Activated CD4-positive, CD25-positive, alpha-beta regulatory T cell treated with anti-CD3 and anti-CD28 coated beads, Interleukin-2, amount 50 U/mL, for 72 hours (primary cell): ENCODE results near the gene SERBP1.
A peak's percentile ranks its signal among the peaks of the same experiment; 100 is the strongest.
"Not testable (repeated sequence)": the region's sequence is repeated elsewhere in the genome, so short reads cannot be mapped to it uniquely, and the experiment has no call there.

ENCODE experiments used
- DNase-seq: peaks from one replicate; pipeline ENCODE4 v3.0.0; 2021

The SERBP1 gene

DNA sequence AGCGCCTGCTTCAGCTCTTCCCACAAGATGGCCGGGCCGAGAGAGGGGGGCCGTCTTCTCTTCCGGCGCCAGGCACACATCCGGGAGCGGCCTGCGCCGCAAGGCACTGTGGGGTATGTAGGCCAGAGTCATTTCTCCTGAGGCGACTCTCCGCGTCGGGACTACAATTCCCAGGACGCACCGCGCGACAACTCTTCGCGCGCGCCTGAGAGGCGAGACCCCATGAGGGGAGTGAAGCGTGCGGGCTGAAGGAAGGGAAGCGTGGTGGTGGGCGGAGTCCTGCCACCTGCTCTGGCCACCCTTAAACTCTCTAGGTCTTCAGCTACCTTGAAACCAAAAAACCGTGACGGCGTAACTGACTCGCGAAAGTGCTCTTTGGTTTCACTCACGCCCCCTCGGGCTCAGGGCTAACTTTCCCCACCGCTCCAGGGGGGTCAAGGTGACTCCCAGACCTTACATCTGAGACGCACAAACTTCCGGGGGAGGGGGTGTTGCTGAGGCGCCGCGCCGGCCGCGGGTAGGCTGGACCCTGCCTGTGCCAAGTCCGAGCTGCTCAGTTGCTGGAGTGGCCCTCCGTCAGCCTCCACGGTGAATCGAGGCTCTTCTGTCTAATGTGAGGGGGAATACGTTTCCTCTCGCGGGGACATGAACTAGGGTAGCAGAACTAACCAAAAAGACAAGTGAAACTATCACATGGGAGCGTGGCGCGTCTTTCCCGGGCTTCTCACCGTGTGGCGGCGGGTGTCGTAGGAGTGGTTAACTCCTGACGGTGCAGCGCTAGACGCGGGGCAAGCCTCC is at the start of gene SERBP1:
TSS of gene SERBP1 (minus strand) at position 45 of the 798 bp plus-strand sequence. CDS start 102 bp downstream, outside the sequence.
- peak; percentile 92 for DNase-seq

DNA sequence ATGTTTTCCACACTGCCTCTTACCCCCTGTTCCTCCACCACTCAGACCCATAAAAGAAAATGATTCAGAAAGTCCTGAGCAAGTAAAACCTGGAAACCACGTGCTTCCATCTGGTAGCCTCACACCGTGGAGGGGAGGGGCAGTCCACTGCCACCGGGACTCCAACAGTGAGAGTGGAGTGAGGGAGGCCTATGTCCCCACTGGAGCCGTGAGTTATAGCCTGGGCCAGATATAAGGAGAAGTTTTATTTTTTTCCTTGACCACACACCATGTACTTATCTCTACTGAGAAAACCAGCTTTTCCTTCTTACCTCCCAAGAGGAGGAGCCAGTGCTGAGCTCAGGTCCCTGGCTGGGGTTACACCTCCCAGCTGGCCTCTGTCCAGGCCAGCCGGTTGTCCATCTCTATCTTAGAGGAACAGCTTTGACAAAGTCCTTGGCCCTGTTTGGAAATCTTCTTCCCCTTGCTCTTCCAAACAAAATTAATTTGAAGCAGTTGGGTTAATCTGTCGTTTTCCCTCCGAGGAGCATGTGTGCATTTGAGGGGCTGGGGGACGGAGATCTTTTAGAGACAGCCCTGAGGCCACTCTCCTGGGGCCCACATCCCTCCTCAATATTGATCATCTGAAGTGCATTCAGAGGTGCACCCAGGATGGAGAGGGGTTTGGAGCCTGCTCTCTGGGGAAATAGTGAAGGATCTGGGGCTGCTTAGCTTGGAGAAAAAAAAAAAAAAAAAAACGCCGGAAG is 49.1 kb upstream of the SERBP1 start:
- no peak for DNase-seq

DNA sequence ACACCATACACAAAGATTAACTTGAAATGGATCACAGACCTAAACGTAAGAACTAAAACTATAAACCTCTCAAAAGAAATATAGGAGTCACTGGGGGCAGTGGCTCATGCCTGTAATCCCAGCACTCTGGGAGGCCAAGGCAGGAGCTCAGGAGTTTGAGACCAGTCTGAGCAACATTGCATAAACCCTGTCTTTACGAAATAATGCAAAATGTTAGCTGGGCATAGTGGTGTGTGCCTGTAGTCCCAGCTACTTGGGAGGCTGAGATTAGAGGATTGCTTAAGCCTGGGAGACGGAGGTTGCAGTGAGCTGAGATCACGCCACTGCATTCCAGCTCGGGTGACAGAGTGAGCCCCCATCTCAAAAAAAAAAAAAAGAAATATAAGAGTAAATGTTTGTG is 46.7 kb upstream of the SERBP1 start:
- no peak for DNase-seq

DNA sequence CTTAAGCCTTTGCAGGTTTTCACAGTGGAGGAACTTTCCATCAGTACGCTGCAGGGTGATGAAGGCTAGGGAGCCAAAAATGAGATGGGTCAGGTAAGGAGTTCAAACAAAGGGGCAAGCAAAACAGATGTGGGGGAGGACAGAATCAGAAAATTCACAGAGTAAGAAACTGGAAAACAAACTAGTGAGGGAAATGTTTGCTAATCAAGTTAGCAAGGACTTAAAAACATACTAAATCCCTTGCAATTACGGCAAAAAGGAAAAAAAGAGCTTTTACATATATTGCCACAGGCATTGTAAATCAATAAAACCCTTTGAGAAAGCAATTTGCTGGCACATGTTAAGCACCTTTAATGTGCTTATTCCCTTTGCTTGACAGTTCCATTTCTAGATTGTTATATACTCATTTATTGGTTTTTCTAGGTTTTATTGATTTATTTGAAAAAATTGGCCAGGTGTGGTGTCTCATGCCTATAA is 45.8 kb upstream of the SERBP1 start:
- no peak for DNase-seq

DNA sequence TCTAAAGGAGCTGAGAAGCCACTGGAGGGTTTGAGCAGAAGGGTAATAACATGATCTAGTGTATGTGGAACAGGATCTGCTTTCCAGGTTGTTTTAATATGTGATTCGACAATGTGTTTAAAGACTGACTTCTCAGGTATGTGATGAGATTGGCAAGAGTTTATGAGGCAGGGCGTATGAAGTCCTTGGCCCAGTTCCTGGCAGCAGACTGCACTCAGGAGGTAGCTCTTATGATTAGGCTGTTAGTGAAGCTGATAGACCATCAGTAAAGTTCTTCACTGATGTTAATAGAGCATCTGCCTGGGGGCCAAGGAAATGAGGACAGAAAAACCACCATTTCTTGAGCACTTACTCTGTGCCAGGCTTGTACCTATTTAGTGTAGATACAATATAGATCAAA is 41.9 kb upstream of the SERBP1 start:
- DNase-seq, result no peak

DNA sequence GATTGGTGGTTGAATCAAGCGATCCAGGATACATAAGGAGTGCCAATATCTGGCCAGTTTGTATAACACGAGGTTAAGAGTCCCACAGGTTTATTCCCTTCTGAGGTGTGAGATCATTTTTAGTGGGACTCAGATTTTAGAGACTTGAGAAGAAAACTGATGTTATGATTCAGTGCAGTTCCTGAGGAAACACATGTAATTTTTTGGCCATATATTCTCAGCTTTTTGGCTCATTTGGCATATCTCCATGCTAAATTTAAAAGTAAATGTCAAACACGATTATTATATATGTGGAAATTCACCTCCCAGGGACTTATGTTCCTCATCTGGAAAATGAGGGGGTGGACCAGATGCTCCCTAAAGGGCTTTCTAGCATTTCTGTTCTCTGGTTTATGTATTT is 39.2 kb upstream of the SERBP1 start:
- DNase-seq, result no peak

DNA sequence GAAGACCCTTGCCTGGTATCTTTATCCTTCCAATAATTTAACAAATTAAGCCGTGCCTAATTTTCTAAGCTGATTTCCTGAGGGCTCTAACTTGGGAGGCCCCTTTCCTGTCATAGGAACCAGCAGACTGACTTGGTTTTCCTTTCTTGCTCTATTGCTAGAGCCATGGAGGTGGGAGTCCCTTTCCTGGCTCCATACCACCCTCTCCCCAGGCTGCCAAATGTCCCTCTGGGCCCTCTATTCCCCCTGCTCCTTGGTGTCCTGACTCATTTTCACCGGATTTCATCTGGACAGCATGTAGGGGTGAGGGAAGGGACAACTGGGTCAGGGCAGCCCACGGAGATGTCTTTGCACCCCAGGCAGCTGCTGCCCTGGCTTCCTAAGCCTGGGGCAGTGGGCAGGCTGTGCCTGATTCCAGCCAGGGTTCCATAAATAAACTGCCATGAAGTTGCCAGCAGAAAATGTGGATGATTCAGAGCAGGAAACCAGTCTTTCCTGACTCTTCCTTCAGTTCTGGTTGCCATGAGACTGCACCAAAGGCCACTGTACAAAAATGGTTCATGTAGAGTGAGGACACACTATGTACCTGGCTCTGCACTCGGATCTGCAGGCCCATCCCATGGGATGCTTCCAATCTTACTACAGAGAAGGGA is 38.0 kb upstream of the SERBP1 start:
- no peak for DNase-seq

DNA sequence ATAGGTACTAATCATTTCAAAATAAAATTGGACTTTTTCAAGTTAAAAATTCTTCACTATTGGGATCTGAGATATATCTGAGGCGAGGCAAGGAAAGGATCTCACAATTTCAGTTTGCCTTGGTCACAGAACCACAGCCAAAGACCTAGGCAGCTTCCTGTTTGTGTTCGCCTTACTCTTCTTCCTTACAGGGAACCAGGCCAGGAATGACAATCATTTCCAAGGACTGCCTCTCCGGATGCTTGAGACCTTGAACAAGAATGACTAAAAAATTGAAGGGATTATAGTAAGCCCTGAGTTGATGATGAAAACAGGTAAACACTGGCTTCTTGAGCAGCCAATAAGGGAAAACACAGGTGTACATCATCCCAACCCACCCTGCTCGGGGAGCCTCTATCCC is 35.2 kb upstream of the SERBP1 start:
- DNase-seq, result no peak

DNA sequence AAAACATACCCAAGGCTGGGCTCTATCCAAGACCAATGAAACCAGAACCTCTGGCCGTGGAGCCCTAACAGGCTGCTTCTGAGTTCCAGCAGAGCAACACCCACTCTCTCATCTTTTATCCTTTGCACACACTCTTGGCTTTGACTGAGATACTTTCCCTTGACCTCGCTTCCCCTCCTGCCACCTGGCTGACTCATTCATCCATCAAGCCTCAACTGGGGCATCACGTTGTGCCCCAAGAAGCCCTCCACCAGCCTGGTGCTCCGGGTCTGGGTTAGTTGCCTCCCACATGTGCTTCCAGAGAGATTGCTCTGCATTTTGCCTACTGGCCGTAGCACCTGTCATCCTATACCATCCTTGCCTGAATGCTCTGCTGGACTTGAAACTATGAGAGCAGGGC is 34.5 kb upstream of the SERBP1 start:
- DNase-seq, result no peak

DNA sequence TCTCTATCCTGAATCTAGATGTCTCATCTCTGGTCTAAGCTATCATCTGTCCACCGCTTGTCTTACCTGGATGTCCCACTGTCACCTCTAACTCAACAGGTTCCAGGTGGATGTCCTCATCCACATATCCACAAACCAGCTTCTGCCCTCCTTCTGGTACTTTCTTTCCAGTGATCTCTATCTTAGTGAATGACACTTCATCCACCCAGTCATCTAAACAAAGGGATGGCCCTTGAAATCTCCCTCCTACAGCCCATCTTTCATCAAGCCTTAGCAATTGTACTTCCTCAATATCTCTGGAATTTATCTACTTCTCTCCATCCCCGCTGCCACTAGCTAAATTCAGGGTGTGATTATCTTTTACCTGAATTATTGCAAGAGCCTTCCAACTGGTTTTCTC is 33.9 kb upstream of the SERBP1 start:
- no peak for DNase-seq

DNA sequence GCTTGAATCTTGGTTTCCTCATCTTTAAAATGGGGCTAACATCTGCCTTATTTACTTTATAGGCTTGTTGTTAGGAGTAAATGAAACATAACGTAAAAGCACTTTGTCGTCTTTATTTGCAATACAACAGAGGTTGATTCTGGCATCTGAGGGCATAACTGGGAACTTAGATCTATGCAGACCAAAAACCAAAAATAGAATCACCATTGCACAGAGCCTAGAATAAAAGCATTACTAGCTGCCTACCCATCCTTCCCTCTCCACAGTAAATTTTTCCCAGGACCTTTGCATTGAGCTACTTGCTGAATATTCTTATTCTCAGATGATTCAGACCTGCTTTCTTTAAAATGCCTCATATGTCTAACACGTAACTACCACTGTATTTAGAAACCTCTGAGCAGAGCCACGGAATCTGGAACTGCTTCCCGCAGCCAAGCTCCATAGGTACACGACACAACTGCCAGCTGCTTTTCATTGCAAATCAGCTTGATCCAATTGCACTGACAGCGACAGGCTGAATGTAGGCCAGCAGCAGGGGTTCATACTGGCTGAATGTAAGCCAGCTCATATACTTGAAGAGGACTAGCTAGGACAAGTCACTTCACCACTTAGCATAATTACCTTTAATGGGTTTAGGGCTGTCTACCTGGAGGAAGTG is 33.2 kb upstream of the SERBP1 start:
- DNase-seq, result no peak

DNA sequence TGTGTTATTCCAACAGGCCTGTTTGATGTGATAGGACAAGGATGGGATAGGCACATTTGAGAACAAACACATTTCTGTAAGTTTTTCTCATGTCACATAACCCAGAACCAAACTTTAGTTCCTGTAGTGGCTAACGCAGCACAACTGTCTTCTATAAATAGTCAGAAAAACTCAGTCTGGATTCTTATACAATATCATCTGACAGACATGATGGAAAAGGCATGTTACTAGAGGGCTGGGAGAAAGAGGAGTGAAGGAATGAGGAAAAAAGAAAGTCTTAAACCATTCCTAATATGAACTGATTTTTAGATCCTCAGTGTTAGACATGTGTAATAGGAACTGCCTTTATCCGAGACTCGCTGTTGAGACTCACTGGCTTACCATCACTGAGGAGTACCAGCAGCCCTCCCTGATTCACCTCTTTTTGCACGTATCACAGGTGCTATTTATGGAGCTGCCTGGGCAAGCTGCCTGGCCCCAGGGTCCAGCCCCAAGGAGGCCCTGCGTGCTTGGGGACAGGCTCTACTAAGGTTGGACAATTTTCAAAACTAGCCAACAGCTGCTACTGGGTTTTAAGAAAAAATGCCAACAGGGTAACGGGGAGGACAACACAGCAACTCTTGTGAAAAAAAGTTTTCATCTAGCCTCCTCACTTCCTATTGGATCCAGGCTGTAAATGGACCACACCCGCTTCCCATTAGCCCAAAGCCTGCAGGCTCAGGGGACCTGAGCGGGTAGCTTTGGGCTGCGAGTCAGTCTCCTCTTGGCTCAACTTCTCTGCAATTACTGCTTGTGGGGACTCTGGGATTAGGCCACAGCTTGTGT is 30.7 kb upstream of the SERBP1 start:
- no peak for DNase-seq

DNA sequence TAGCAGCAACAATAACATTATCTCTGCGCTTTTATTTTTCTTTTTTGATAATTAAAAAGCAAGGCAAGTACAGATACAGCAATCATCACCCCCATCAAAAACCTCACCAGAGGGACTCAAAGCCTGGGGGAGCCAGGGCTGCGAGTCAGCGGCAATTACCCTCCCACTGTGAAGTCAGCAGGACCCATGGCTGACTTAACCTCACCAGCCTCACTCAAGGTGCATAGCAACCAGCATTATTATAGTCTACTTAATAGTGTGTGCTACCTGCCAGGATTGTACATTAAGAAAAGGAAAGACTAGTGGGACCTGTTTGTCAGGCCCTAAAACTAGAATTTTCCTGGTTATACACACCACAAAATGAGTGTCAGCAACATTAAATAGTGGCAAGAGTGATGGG is 28.9 kb upstream of the SERBP1 start:
- DNase-seq, result no peak

DNA sequence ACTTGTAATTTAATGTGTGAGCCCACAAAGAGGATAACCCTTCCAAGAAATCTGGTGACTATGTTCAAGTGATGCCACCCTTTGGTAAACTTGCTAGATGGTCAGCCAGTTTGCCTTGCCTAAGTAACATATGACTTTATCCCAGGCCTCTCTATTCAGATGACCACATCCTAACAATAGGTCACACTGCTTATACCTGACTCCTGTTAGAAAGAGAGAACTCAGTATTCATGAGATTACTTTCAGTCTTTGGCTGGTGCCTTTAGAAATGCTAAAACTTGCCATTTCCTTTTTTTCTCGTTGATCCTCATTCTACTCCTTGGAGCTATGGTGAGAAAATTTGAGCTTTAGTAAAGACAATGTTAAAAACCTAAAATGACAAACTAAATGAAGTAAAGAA is 28.5 kb upstream of the SERBP1 start:
- no peak for DNase-seq

DNA sequence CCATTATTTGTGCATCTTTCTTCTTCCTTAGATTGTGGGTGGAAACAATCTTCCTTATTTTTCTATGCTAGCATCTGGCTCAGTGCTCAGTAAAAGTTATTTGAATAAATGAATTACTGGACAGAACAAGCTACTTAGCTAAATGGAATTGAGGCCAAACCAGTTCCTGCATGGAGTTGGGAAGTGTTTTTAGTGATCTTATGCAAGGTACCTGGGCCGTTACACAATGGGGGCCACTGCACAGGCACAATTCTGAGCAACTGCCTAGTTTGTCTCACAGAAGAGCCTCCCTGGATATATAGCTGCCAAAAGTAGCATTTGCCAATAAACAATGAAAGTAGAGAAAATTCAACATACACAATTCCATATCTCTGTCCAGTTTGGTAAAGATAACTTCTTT is 27.0 kb upstream of the SERBP1 start:
- no peak for DNase-seq

DNA sequence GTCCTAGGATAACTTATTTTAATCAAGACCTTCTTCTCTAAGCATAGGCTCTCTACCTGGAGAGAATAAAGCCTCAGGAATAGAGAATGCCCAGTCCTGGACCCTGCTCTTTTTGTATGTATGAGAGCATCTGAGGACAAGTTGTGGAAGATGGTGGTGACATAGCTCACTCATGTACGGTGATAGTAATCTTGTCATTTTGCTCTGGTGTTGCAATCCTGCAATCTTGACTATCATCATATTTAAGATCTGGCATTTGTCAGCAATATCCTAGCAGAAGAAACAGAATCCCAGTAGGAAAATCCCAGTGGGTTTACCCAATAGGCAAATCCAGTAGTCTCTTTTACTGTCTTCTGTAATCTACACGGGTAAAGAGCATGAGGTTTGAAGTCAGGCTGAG is 21.6 kb upstream of the SERBP1 start:
- DNase-seq, result no peak

DNA sequence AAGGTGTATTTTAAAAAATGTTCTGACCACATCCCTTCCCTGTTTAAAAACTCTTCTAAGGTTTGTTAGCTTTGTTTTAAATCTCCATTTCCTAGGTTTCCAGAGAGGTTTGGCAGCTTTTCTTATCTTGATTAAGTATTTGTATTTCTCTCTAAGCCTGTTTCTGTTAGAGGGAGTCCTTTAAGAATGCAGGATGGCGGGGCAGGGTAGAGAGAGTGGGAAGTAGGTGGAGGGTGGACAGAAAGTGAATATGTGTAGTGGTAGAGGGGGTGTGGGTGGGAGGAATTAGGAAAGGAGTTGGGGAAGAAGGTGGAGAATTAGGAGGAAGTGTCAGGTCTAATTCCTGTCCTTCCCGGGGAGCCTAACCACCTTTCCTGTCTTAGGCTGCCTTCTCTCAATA is 21.2 kb upstream of the SERBP1 start:
- no peak for DNase-seq

DNA sequence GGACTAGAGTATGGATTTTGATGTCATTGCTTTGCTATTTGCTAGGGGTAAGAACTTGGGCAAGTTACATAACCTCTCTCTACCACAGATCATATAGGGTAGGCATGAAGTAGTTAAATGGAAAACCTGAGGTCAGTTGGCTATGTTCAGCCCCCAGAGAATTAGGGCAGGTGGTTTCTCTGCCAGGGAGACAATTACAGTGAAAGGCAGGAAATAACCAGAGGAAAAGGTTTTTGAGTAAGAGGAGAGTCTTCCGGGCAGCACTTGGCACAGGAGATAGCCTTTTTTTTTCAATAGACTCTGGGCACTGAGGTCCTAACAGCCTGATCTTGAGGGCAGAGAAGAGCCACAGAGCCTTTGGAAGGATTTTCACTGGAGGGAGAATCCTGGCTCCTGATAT is 16.7 kb upstream of the SERBP1 start:
- no peak for DNase-seq

DNA sequence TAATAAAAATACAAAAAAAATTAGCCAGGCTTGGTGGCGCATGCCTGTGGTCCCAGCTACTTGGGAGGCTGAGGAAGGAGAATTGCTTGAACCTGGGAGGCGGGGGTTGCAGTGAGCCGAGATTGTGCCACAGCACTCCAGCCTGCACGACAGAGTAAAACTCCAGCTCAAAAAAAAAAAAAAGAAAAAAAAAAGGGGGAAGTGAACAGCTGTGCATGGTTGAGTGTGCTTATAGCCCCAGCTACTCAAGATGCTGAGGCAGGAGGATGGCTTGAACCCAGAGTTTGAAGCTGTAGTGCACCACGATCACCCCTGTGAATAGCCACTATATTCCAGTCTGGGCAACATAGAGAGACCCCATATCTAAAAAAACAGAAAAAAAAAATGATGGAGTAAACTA is 15.8 kb upstream of the SERBP1 start:
- not testable (repeated sequence) for DNase-seq

DNA sequence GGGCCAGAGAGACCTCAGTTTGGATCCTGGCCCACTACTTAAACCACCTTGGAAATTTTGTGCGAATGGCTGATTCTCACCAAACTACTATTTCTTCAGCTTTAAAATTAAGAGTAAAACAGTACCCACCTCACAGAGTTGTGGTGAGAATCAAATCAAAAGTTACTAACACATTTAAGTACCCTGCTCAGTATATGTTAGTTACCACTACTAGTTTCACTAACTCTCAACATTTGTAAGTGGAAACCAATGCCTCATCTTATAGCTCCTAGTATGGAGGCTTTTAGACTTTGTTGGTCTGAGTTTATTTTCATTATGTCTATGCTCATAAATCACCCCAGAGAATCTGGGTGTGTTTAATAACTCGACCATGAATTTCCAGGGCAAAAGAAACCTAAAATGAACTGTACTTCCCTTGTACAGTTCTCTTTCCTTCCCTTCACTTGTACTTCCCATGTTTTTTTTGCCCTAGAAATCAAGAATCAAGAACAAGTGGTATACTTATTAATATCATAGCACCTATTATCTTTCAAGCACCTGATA is 11.6 kb upstream of the SERBP1 start:
- DNase-seq, result no peak

DNA sequence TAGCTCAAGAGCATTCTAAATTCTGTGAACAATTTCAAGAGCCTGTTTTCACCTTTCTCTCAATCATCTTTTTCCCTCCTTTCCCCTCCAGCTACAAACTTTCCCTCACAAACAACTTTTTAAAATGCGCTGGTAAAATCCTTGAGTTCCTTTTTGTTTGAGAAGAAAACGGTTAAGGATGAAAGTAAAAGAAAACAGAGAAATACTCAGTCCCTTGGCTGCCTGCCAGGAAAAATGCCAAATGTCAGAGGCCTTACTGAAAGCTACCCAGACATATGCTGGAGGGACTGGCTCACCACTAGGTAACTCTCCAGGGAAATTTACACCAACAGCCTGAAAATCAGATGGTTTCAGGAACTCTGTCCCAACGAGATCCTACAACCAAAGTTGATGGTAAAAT is 11.0 kb upstream of the SERBP1 start:
- DNase-seq, result no peak

DNA sequence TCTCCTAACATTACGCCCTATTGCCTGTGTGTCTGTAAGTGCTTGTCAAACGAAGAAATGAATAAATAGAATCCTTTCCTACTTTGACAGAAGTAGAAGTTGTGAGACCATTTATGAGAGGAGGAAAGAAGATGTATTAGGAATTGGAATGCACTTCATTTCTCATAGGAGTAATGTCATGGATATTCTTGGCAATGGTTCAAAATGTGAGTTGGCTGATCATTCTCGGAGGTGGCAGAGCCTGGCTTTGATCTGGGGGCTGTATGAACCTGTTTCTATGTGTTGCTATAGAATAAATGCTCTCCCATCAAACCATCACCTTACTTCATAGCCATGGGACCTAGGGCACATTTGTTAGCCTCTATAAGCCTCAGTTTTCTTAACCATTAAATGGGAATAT is 10.1 kb upstream of the SERBP1 start:
- no peak for DNase-seq
